ENCODE measurements around the gene FYN. TPM values are rescaled to one million over a fixed set of nuclear protein-coding genes. Genes with fewer than 3 reads are reported as not detected.
"Not testable (repeated sequence)": the region's sequence is repeated elsewhere in the genome, so short reads cannot be mapped to it uniquely, and the experiment has no call there.

The FYN gene
- total RNA-seq, 1 donor from 2014 or later, result 51.6 TPM

DNA sequence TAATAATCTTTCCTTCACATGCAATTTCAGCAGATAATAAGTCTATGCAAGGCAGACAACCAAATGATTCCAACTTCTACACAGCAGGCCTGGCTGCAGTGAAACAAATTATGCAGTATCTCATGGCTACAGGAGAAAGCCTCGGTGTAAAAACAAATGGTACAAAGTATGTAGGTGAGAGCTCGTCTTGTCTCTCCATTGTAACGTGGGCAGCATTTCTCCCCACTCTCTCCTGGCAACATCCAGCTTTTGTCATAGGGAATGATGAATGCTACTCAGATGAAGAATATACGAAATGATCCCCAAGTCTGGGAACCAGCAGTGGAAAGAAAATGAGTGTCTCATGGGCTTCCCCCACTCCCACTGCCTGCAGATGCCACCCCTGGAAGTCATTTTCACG, 32.4 kb downstream of the FYN start:
- ATAC-seq, result no peak
- no peak for DNase-seq
- intact Hi-C loops (cut with micrococcal nuclease), result no loop called here

DNA sequence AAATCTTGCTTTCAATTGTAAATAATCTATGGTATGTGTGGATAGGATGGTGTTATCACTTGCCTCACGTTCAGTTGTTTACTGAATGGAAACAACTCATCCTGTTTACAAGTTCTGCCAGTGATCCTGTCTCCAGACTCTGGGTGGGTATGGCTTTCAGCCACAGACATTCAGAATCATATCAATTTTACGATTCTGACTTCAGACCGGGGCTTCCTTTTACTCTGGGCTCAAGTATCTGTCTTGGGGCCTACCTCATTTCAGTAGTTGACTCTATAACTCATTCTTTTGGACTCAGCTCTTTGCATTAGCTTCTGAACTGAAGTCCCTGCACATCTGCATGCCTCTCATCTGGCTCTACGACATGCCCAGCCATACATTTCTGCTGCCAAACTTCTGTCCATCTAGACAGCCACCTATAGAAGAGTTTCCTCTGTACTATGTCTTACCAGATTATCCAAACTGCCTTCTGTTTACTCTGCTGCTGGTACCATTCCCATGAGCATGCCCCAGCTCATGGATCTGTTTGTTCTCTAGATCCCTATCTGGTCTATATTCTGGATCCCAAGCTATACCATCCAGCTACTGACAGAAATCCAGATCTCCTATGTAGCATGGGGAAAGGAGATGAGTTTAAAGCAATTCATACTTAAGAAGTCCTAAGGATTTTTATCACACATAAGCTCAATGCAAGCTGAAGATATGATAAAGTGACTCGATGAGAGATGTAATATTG, 34.3 kb downstream of the FYN start:
- intact Hi-C loops (cut with micrococcal nuclease), result no loop called here
- DNase-seq, result no peak

DNA sequence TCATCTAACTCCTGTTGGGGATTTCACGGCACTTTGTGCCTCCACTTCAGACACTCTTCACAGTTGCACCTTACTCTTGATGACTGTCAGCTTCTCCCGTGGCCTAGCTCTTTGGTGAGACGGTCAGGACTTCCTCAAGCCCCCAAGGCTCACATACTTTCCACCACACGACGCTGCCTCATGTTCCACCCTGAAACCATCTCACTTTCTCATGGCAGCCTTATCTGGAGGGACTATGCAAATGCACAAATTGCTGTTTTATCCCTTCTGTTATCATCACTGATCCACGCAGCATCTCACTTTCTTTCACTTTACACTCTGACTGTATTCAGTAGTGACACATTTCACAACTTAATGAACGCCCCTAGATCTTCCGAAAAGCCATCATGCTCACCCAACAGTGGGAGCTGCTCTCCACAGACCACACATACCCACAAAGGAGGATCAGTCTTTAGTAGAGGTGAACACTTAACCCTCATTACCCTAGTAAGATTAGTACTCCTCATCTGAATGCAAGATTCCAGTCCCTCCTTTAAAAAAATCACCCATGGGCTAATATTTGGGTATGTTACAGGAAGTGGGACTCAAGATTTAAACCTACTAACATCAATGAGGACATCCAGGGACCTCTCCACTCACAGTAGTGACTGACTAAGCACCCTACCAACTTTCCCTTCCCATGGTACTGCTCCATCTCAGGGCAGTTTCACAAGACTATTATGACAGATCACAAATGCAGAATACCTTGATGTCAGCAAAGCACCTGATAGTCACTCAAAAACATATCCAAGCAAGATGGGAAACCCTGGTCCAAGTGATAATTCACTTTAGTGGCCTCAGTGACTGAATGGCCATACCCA, 35.4 kb downstream of the FYN start:
- intact Hi-C loops (cut with micrococcal nuclease), result no loop called here
- ATAC-seq (no peak), DNase-seq (no peak)

More for the DNA sequence above, 34.3 kb downstream of the FYN start:
- no peak for ATAC-seq

DNA sequence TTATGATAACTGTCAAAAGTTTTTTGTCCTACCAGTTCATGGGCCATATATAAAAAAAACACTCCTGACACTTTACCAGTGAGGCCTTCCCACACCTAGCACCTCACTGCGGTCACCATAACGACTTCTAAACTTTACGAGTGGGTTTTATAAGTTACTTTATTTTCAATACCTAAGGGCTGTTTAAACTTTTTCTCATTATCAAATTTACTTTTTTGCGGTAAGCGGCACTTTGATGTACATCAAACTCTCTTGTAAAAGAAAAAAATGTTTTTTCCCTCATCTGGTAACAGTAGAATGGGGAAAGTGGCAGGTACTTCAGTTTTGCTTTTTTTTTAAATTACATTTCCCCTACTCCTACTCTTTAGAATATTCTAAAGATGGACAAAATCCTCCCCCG, 36.2 kb downstream of the FYN start:
- intact Hi-C loops (cut with micrococcal nuclease), result no loop called here
- DNase-seq (no peak), ATAC-seq (no peak)

DNA sequence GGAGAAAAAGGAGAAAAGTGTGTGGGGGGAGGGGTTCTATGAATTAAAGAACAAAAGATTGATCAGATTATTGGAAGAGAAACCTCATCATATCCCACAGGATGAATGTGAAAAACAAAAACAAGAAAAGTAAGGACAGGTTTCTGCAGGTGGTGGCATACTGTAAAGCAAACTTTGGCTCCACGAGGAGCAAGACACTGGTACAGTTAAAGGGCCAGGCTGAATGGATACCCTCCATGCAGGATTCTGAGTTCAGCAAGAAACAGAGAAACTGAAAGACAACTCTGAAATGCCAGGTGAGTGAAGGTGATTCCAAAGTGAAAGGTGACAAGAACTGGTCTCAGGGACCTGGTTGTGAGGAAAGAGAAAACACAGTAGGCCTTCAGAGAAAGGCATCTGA, 37.4 kb downstream of the FYN start:
- DNase-seq (no peak), ATAC-seq (no peak)
- intact Hi-C loops (cut with micrococcal nuclease), result no loop called here

DNA sequence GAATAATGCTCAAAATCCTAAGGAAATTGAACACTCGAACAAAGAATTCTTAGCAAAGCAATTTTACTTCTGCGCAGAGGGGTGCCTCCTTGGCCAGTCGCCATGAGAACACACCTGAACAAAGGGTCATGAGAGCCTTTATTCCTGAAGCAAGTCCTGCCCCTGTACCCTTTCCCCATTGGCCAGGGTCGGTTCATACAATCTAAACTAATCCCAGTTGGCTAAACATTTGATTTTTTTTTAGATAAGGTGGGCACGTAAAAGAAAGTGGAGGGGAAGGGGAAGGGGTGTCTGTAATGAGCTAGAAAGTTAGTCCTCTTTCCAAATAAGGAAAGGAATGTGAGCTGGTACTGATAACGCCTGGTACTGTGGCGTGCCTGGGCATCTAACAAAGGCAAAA, 37.9 kb downstream of the FYN start:
- DNase-seq; intact Hi-C loops (cut with micrococcal nuclease); ATAC-seq: not testable (repeated sequence)

DNA sequence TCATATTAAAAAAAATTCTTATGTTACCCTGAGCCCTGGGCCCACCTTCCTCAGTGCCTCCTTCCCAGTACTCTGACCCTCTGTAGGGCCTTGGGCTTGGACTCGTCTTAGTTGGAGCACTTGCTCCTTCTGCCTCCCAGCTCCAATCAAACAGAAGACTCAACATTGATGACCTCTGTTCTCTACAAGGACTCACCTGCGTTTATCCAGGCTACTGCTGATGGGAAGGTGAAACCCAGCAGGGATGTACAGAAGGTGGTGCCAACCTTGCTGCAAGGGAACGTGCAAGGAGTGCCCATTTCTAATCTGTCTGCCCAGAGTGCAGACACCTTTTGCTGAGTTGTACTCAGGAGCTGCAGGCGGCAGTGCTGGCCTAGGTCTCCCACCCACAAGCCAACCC, 38.9 kb downstream of the FYN start:
- intact Hi-C loops (cut with micrococcal nuclease), result no loop called here
- DNase-seq (no peak), ATAC-seq (no peak)

DNA sequence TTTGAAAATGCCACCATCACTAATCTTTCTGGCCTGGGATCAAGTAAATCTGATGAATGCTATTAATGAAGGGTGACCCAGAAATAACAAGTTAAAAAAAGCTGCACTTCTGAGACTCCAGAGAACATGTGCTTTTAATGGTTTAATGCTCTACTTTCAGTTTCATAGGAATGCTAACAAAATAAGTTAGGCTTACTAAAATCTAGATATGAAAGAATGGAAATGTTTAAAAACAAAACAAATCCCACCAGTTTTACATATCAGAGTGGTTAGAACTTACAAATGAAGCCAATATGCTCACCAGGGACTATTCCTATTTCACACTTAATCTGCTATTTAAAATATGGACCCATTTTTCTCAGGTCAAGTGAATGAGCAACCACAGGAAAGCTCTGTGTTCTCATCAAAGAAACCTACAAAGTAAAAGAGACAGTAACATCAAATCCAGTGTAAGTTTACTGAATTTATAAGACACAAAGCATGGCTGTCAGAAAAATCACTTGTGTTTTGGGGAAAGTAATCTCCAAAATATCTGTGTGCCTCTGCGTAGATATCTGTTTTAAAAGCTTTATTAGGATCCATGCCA, 40.3 kb downstream of the FYN start:
- no peak for ATAC-seq
- no peak for DNase-seq
- intact Hi-C loops (cut with micrococcal nuclease), result no loop called here

DNA sequence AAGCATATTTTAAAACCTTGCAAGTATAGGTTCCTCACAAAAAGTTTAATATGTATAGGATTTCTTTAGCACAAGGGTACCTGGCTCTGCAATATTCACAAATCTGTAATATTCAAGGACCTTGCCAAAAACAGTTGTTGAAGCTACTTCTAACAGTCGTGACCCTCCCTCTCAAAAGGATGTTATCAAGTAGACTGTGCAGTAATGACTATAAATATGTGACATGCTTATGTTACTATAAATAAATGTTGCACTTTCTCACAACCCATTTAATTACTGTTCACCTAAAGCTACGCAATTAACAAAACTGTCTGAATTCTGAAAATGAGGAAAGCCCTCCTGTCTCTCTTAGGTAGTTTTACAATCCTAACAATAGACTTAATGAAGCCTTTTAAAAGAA, 41.8 kb downstream of the FYN start:
- peak; percentile 28 for ATAC-seq
- intact Hi-C loops (cut with micrococcal nuclease), result no loop called here
- no peak for DNase-seq

DNA sequence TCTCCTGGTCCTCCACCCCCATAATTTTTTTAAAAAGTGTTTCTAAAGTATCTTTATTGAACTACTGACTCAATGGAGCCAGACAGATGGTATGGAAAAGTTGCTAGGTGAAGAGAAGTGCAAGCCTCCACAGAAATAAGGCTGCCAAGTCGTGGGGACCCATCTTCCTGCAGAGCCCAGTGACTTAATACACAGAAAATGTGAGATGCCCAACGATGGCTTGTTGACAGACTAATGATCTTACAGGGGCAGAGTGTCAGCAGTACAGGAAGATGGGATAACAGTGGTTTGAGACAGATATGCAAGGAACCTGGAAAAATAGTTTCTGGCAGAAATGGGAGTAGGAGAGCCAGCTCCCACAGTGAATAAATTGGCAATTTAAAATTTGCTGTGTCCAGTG, 43.3 kb downstream of the FYN start:
- intact Hi-C loops (cut with micrococcal nuclease), result no loop called here

DNA sequence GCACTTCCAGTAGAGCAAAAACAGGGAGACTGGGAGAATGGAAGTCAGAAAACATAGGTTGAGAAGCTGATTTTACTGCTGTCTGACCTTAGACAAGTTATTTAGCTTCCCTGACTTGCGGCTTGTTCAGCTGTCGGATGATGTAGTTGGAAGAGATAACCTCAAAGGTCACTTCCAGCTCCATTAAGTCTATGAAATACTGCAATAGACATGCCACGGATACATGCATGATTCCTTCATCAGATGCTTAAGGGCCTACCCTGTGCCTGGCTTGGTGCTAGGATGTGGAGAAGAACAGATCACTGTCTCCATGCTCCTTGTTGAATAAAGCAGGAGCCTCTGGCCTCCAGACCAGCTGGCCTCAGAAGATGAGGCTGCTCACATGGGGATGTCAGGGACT, 43.7 kb downstream of the FYN start:
- intact Hi-C loops (cut with micrococcal nuclease), result no loop called here
- ATAC-seq, result no peak
- no peak for DNase-seq

More for the DNA sequence above, 43.3 kb downstream of the FYN start:
- ATAC-seq (no peak), DNase-seq (no peak)

DNA sequence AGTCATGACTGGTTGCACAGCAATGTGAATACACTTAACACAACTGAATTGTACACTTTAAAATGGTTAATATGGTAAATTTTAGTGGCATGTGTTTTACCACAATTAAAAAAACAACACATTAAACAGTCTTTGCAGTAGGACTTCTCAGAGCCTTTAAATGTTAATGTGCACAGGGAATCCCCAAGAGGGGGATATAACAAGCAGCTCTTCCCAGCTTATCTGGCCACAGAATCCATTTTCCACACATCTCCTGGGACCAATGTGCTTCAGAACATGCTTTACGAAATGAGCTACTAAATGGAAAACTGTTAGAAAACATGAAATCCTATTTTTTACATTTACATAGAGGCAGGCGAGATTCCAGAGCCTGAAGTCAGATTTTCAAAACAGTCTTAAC, 44.4 kb downstream of the FYN start:
- ATAC-seq (peak; percentile 29), DNase-seq (no peak)
- intact Hi-C loops (cut with micrococcal nuclease), result no loop called here

DNA sequence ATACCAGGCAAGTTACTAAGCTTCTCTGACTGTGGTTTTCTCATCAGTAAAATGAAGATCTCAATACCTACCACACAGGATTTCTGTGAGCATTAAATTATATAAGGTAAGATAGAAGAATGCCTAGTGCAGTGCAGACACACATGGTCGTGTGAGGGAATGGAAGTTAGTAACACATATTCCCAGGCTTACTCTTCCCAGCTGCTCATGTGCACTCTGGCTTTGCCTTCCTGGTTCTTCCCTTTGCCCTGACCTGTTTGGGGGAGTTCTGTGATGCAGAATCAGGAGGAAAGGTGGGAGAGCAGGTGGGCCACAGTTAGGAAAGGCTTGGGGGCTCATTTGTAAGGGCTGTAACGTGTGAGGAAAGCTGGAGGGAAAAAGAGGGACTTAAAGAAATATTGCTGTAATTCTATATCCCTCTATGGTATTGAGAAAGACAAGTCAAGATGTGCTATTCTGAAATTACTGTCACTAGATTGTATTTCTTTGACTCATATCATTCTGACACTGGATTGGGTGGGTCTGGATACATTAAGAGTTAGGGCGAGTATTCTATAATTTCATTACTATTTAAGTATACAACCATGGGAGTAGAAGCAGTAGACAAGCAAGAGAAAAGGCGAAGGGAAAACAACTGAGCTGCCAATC, 47.7 kb downstream of the FYN start:
- intact Hi-C loops (cut with micrococcal nuclease), result no loop called here
- no peak for ATAC-seq
- DNase-seq, result no peak

DNA sequence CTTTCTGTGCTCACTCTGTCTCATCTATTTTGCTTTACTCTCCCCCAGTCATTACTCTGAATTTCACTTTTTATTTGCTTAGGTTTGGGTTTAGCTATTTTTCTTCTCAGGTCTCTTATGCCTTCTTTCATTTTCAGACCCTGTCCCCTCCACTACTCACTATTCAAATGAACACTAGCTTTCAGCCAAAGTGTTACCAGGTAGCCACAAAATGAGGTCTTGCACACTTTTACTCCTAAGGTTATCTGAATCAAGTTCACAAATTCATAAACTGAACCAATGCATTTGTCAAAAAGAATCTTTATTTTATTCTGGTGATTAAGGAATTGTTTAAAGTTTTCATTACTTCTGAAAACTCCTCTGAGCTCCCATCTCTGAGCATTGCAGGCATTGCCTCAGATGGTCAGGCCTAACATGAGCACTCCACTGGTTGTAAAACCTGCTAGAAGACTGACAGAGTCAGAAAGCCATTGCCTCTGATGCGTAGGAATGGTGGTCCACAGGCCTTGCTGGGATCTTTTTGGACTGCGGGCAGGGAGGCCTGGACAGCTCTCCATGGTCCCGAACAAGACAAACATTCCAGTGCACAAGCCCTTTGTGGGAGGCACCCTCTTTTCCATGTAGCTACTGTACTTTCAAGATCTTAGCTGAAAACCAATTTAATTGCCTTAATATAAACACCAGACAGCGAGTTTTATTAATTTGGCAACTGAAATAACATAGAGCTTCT, 48.5 kb downstream of the FYN start:
- ATAC-seq (peak; percentile 55), DNase-seq (no peak)
- intact Hi-C loops (cut with micrococcal nuclease), result no loop called here

DNA sequence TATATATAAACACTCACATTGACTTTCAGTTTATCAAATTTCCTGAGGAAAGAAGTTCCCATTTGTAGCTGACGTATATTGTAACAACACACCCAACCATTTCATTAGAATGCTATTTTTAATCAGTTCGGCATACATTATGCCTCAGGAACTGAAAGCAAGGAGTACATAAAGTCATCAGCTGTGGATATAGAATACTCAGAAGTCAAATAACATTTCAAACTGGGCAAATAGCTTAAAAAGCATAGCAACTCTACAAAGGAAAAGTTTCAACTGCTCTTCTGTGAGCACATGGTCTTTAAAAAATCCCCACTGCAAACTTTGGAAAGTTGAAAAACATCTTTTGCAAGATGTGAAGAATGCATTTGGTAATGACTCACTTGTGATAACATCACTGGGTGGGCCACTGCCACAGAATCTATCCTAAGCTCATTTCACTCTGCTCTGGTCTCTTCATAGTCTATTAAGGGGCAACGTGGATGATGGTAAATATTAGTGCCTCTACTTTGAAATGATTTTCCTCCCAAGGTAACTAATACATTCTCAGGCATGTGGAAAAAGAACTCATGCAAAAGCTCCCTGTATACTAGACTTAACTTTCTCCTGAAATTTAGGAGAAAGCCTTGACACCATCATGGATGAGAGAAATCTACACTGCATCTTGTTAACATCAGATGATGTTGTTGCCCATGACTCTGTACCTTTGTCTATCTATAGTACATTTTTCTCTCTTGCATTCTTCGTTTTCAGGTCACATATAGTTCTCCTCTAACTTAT, 49.2 kb downstream of the FYN start:
- intact Hi-C loops (cut with micrococcal nuclease), result no loop called here
- ATAC-seq, result peak; percentile 77
- no peak for DNase-seq

DNA sequence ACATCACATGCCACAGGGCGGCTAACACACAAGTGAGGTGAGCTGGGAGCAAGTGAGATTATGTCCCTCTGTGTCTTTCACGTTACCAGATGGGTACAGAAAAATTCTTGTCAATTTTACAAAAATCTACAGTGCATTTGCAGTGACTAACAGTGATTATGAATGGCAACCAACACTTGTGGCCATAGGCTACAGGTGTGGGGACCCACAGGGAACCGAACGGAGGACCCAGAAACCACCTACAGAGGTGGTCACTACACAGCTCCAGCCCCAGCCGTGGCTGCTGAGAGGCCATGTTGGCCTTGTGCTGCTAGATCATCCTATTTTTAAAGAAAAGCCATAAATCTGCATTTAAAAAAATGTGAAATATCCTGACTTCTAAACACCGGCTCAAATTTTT, 50.2 kb downstream of the FYN start:
- intact Hi-C loops (cut with micrococcal nuclease), result no loop called here
- no peak for DNase-seq
- ATAC-seq, result no peak

DNA sequence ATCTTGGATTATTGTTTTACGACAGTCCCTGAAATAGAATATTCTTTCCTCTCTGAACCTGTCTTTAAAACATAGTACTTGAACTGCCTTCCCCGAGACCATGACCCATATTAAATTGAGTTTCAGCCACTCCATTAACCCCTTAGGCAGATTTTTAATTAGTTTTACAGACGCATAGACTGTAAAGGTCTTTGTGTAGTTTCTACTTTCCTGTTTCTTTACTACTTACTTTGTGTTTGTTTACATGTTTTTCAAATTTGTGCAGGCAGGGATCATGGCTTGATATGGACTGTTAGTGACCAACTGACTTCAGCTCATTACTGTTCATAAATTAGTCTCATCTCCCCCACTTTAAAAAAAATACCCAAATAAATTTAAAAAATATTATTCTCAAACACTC, 53.8 kb downstream of the FYN start:
- ATAC-seq (no peak), DNase-seq (no peak)
- intact Hi-C loops (cut with micrococcal nuclease), result no loop called here

DNA sequence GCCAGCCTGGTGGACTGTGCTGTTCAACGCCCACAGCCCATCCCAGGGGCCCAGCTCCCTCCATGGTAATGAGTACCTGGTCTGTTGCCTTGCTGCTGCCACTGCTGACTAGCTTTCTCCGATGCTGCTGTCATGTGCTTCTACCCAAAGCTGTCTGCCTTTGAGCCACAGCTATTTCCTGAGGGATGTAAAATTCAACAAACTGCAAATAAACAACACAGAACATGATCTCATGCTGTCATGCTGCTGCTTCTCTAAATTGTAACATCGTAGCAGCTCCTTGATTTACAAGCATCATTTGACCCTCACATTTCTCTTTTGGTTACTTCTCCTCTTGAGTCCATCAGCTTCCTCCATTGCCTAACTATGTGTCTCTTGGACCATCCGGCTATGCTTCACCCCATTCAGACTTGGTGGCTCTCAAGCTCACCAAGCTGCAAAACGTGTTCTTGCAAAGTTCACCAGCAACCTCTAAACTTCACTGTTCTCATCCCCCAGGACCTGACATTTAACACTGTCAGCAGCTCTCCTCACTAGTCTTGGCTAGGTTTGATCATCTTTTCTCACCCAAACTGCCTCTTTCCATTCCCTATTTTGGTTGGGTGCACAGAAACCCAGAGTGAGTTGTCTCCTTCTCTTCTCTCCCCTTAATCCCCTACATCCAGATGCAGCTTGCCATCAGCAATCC, 54.6 kb downstream of the FYN start:
- no peak for DNase-seq
- intact Hi-C loops (cut with micrococcal nuclease), result no loop called here
- ATAC-seq, result peak; percentile 31
